HCT116 (cell line): ENCODE results near the gene CERS6. TPM values are rescaled to one million over a fixed set of nuclear protein-coding genes. Genes with fewer than 3 reads are reported as not detected.

Experiments
- ATAC-seq: fragments of 200-7000 bp; cut with Tn5 transposase; 2 replicates; pipeline ENCODE4 v1.9.1; 2020; ENCODE audit warnings: mild to moderate bottlenecking, moderate library complexity
- BruUV-seq: library from RNA; stranded (reverse); fragments of 400-500 nt; replicated peaks from 2 replicates; lab custom pipeline; 2021; lab: Mats Ljungman, UMichigan
- CTCF ChIA-PET: fragments of 300-600 bp; sonication (Branson Sonifier 250); formaldehyde crosslinking; loops from one replicate; lab custom pipeline; 2021; ENCODE audit warnings: antibody characterized with exemption; lab: Charles Lee
- POLR2A ChIA-PET: fragments of 300-600, 350-600 bp; sonication (Branson Sonifier 250); formaldehyde crosslinking; loops from one replicate; lab custom pipeline; 2021; ENCODE audit warnings: antibody characterized with exemption; lab: Charles Lee
- RAD21 ChIA-PET, 2 experiments: fragments of 300-600 bp; sonication (Branson Sonifier 250); formaldehyde crosslinking; loops; one replicate each; lab custom pipeline; 2023; ENCODE audit warnings: low total read pairs in 2 of 2; ENCODE audit not compliant: uncharacterized antibody in 2 of 2, unreplicated experiment in 2 of 2, low non-redundant PET in 1 of 2; lab: Charles Lee
- DNase-seq: peaks from one replicate; pipeline ENCODE4 v3.0.0-alpha.2; 2010; ENCODE audit warnings: low read depth, low spot score
- H2AFZ ChIP-seq: fragments of 200-600 bp; shearing (Covaris generic), sonication (generic); 2 replicates; pipeline ENCODE4 v1.6.1; 2017; ENCODE audit warnings: low read depth, mixed run types, mixed read lengths, antibody characterized with exemption, low read length; ENCODE audit not compliant: poor library complexity, severe bottlenecking
- H3K27ac ChIP-seq: 2 replicates; pipeline ENCODE4 v1.5.1; 2012; ENCODE audit warnings: low read depth, low read length
- H3K27me3 ChIP-seq: fragments of 200-600 bp; sonication (generic); 2 replicates; pipeline ENCODE4 v1.6.1; 2016; ENCODE audit warnings: mixed run types, low read length, mixed read lengths; ENCODE audit not compliant: insufficient read depth
- H3K36me3 ChIP-seq, 2 experiments: fragments of 200-500 bp in 1 of 2; fragments of 200-600 bp in 1 of 2; sonication (Bioruptor generic) in 1 of 2; sonication (generic) in 1 of 2; 2 replicates each; pipeline versions ENCODE4 v1.5.1 to v1.6.1; 2014 to 2016; ENCODE audit warnings: low read length in 2 of 2, inconsistent platforms in 1 of 2, mixed read lengths in 1 of 2, mixed run types in 1 of 2; ENCODE audit not compliant: insufficient read depth in 2 of 2, control insufficient read depth in 1 of 2
- H3K4me1 ChIP-seq, 2 experiments: fragments of 200-600 bp in 1 of 2; sonication (generic) in 1 of 2; 2 replicates each; pipeline versions ENCODE4 v1.5.1 to v1.6.1; 2012 to 2017; ENCODE audit warnings: low read length in 2 of 2, inconsistent platforms in 1 of 2, mild to moderate bottlenecking in 1 of 2, mixed read lengths in 1 of 2, mixed run types in 1 of 2, moderate library complexity in 1 of 2; ENCODE audit not compliant: insufficient read depth in 2 of 2, control insufficient read depth in 1 of 2
- H3K4me2 ChIP-seq: fragments of 200-600 bp; sonication (generic); 2 replicates; pipeline ENCODE4 v1.6.1; 2017; ENCODE audit warnings: mixed run types, low read length, mixed read lengths
- H3K4me3 ChIP-seq, 2 experiments: fragments of 200-600 bp in 1 of 2; sonication (generic) in 1 of 2; replicated peaks in 1 of 2; 2 replicates each; pipeline ENCODE4 v1.5.1; 2011 to 2016; ENCODE audit warnings: low read length in 2 of 2, control low read depth in 1 of 2, low read depth in 1 of 2, mild to moderate bottlenecking in 1 of 2, mixed read lengths in 1 of 2, mixed run types in 1 of 2
- H3K79me2 ChIP-seq: fragments of 200-600 bp; sonication (generic); 2 replicates; pipeline ENCODE4 v1.6.1; 2017; ENCODE audit warnings: mild to moderate bottlenecking, mixed run types, low read length, moderate library complexity, mixed read lengths; ENCODE audit not compliant: insufficient read depth
- H3K9ac ChIP-seq: fragments of 200-600 bp; sonication (generic); 2 replicates; pipeline ENCODE4 v1.6.1; 2016; ENCODE audit warnings: low read length, mixed read lengths
- H3K9me2 ChIP-seq: fragments of 200-600 bp; sonication (generic), shearing (Covaris generic); 2 replicates; pipeline ENCODE4 v1.6.1; 2017; ENCODE audit warnings: mixed run types, mild to moderate bottlenecking, moderate library complexity; ENCODE audit not compliant: insufficient read depth
- H3K9me3 ChIP-seq, 2 experiments: fragments of 200-500 bp in 1 of 2; fragments of 200-600 bp in 1 of 2; sonication (Bioruptor generic) in 1 of 2; sonication (generic) in 1 of 2; 2 replicates each; pipeline ENCODE4 v1.6.1; 2014 to 2017; ENCODE audit warnings: low read length in 2 of 2, mixed read lengths in 2 of 2, inconsistent platforms in 1 of 2, low read depth in 1 of 2, mild to moderate bottlenecking in 1 of 2, mixed run types in 1 of 2, moderate library complexity in 1 of 2; ENCODE audit not compliant: control insufficient read depth in 1 of 2, insufficient read depth in 1 of 2
- H4K20me1 ChIP-seq: fragments of 200-600 bp; sonication (generic), shearing (Covaris generic); 2 replicates; pipeline ENCODE4 v1.6.1; 2017; ENCODE audit warnings: mixed run types, mild to moderate bottlenecking, moderate library complexity; ENCODE audit not compliant: insufficient read depth
- EGR1 ChIP-seq: IDR thresholded peaks from 2 replicates; pipeline ENCODE4 v1.6.1; 2012; ENCODE audit warnings: low read depth
- EZH2phosphoT487 ChIP-seq: fragments of 200-600 bp; IDR thresholded peaks from 2 replicates; pipeline ENCODE4 v1.6.1; 2018; ENCODE audit warnings: antibody characterized with exemption, borderline replicate concordance
- JUND ChIP-seq: IDR thresholded peaks from 2 replicates; pipeline ENCODE4 v1.6.1; 2012
- POLR2AphosphoS5 ChIP-seq: IDR thresholded peaks from 2 replicates; pipeline ENCODE4 v1.6.1; 2011; ENCODE audit warnings: mild to moderate bottlenecking, low read depth, low read length, moderate library complexity
- RAD21 ChIP-seq: IDR thresholded peaks from 2 replicates; pipeline ENCODE4 v1.6.1; 2012; ENCODE audit warnings: low read depth, mild to moderate bottlenecking
- REST ChIP-seq: IDR thresholded peaks from 2 replicates; pipeline ENCODE4 v1.6.1; 2012; ENCODE audit warnings: low read depth
- SP1 ChIP-seq: IDR thresholded peaks from 2 replicates; pipeline ENCODE4 v1.6.1; 2012; ENCODE audit warnings: low read depth
- SRF ChIP-seq: IDR thresholded peaks from 2 replicates; pipeline ENCODE4 v1.6.1; 2012; ENCODE audit warnings: low read depth
- ZFX ChIP-seq: fragments of 450-650 bp; IDR thresholded peaks from 2 replicates; pipeline ENCODE4 v1.6.1; 2017
- ZNF274 ChIP-seq: fragments of 200-500 bp; sonication (Bioruptor generic); IDR thresholded peaks from 2 replicates; pipeline ENCODE4 v1.6.1; 2014; ENCODE audit warnings: mild to moderate bottlenecking, low read depth, low read length, inconsistent platforms
- intact Hi-C: fragments of 100-400 bp; cut with micrococcal nuclease; formaldehyde crosslinking; loops from 2 replicates; pipeline ENCODE4 v1.10.0; 2022
- total RNA-seq: library from RNA; stranded (reverse); gene quantifications from one replicate; pipeline ENCODE4 v1.2.1, GENCODE V29; 2021; ENCODE audit not compliant: unreplicated experiment
- TF ChIP-seq, protein P1 (sequence below): IDR thresholded peaks from 2 replicates; pipeline ENCODE4 v1.6.1; 2011; ENCODE audit warnings: mild to moderate bottlenecking, low read length, moderate library complexity; ENCODE audit not compliant: insufficient replicate concordance; ENCODE audit errors: extremely low read depth
- TF ChIP-seq, protein P2 (sequence below): IDR thresholded peaks from 2 replicates; pipeline ENCODE4 v1.6.1; 2012

CERS6 gene
- total RNA-seq, 1 experiment from 2014 or later: 37.0 TPM

- Histone ChIP-seq H3K4me3 (no peak overlapping the region), H3K79me2 (no peaks in the 10 kb centered on the region), H3K4me1 (no peaks in the 10 kb centered on the region), H3K27ac (no peak overlapping the region), H3K36me3 (no peaks in the 10 kb centered on the region), H2AFZ (no peak overlapping the region), H3K9me2 (no peaks in the 10 kb centered on the region), H3K9me3 (no peaks in the 10 kb centered on the region), H3K27me3 (no peaks in the 10 kb centered on the region), H3K4me2 (no peak overlapping the region), H4K20me1 (no peaks in the 10 kb centered on the region), H3K9ac (no peak overlapping the region)
- POLR2A ChIA-PET: no interaction called here
- intact Hi-C loops: no loop called here
- ATAC-seq (no peak), DNase-seq (no peak)
- TF ChIP-seq, protein P1, sequence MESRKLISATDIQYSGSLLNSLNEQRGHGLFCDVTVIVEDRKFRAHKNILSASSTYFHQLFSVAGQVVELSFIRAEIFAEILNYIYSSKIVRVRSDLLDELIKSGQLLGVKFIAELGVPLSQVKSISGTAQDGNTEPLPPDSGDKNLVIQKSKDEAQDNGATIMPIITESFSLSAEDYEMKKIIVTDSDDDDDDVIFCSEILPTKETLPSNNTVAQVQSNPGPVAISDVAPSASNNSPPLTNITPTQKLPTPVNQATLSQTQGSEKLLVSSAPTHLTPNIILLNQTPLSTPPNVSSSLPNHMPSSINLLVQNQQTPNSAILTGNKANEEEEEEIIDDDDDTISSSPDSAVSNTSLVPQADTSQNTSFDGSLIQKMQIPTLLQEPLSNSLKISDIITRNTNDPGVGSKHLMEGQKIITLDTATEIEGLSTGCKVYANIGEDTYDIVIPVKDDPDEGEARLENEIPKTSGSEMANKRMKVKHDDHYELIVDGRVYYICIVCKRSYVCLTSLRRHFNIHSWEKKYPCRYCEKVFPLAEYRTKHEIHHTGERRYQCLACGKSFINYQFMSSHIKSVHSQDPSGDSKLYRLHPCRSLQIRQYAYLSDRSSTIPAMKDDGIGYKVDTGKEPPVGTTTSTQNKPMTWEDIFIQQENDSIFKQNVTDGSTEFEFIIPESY: no peak
- no TSS peak for BruUV-seq
- CTCF ChIA-PET: no interaction called here
- RAD21 ChIA-PET: no interaction called here
These were observed 227.9 kb downstream of the CERS6 start for GRCh38 chr2:168683996-168684395.

GRCh38 chr2:168684921-168685599, 229.0 kb downstream of the CERS6 start:
- H3K9me2 ChIP-seq: no peaks in the 10 kb centered on the region
- no peak overlapping the region for H3K4me3 ChIP-seq
- ChIA-PET CTCF (no interaction called here), POLR2A (no interaction called here), RAD21 (no interaction called here)
- no peaks in the 10 kb centered on the region for H3K36me3 ChIP-seq
- no peak overlapping the region for H3K27ac ChIP-seq
- DNase-seq (no peak), ATAC-seq (no peak)
- no peak for TF ChIP-seq SRF
- TF ChIP-seq ZNF274: no peak
- no peak for TF ChIP-seq SP1
- no peak for TF ChIP-seq POLR2AphosphoS5
- no peak for TF ChIP-seq RAD21
- TF ChIP-seq EZH2phosphoT487: no peak
- TF ChIP-seq JUND: no peak
- no peak for TF ChIP-seq REST
- no peak for TF ChIP-seq EGR1
- TF ChIP-seq, protein P2, sequence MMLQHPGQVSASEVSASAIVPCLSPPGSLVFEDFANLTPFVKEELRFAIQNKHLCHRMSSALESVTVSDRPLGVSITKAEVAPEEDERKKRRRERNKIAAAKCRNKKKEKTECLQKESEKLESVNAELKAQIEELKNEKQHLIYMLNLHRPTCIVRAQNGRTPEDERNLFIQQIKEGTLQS: no peak
- no peak for TF ChIP-seq ZFX
- H3K9ac ChIP-seq: no peak overlapping the region
- H3K27me3 ChIP-seq: no peaks in the 10 kb centered on the region
- H2AFZ ChIP-seq: no peak overlapping the region
- H4K20me1 ChIP-seq: no peaks in the 10 kb centered on the region
- no TSS peak for BruUV-seq
- no peaks in the 10 kb centered on the region for H3K4me1 ChIP-seq
- H3K9me3 ChIP-seq: no peaks in the 10 kb centered on the region
- H3K79me2 ChIP-seq: no peaks in the 10 kb centered on the region
- intact Hi-C loops: no loop called here
- H3K4me2 ChIP-seq: no peak overlapping the region
